Common myeloid progenitor, CD34-positive (primary cell): ENCODE measurements around the gene TBC1D24.
"Not testable (repeated sequence)": the region's sequence is repeated elsewhere in the genome, so short reads cannot be mapped to it uniquely, and the experiment has no call there.

Source experiments
- CTCF ChIA-PET: fragments of 350-600 bp; sonication (Branson Sonifier 250); formaldehyde crosslinking; loops from one replicate; lab custom pipeline; 2021; ENCODE audit warnings: antibody characterized with exemption; lab: Charles Lee
- POLR2A ChIA-PET: fragments of 350-600 bp; sonication (Branson Sonifier 250); formaldehyde crosslinking; loops from one replicate; lab custom pipeline; 2021; ENCODE audit warnings: antibody characterized with exemption; lab: Charles Lee
- DNase-seq, 3 donors: peaks; one replicate each; pipeline versions ENCODE4 v3.0.0 to v3.0.0-alpha.2; 2013
- H3K27ac ChIP-seq, 2 experiments: 1 replicate in 1 of 2; 2 replicates in 1 of 2; pipeline ENCODE4 v1.7.0; 2013; ENCODE audit warnings: inconsistent platforms in 2 of 2, low read length in 2 of 2, mild to moderate bottlenecking in 2 of 2, low read depth in 1 of 2, moderate library complexity in 1 of 2; ENCODE audit not compliant: severe bottlenecking in 2 of 2, insufficient read depth in 1 of 2, poor library complexity in 1 of 2
- H3K27me3 ChIP-seq, 5 experiments: replicated peaks in 2 of 5; 1 replicate in 3 of 5; 2 replicates in 2 of 5; pipeline versions ENCODE4 v1.6.1 to v1.7.0; 2013; ENCODE audit warnings: low read length in 4 of 5, mild to moderate bottlenecking in 2 of 5, moderate library complexity in 2 of 5, inconsistent platforms in 1 of 5; ENCODE audit not compliant: insufficient read depth in 5 of 5, control insufficient read depth in 4 of 5
- H3K36me3 ChIP-seq, 4 experiments: 1 replicate in 2 of 4; 2 replicates in 2 of 4; pipeline versions ENCODE4 v1.6.1 to v1.7.0; 2013; ENCODE audit warnings: low read length in 3 of 4, control low read depth in 1 of 4, mild to moderate bottlenecking in 1 of 4; ENCODE audit not compliant: control insufficient read depth in 4 of 4, insufficient read depth in 4 of 4
- H3K4me1 ChIP-seq, 4 experiments: 1 replicate in 3 of 4; 2 replicates in 1 of 4; pipeline versions ENCODE4 v1.6.1 to v1.7.1; 2013; ENCODE audit warnings: low read length in 3 of 4, mild to moderate bottlenecking in 3 of 4, control low read depth in 1 of 4, inconsistent platforms in 1 of 4, moderate library complexity in 1 of 4; ENCODE audit not compliant: control insufficient read depth in 4 of 4, insufficient read depth in 4 of 4; ENCODE audit errors: control extremely low read depth in 1 of 4
- H3K4me3 ChIP-seq, 7 experiments: 1 replicate in 4 of 7; 2 replicates in 3 of 7; pipeline versions ENCODE4 v1.5.1 to v1.7.0; 2013; ENCODE audit warnings: mild to moderate bottlenecking in 7 of 7, low read length in 6 of 7, moderate library complexity in 6 of 7, inconsistent platforms in 2 of 7, low read depth in 2 of 7, control low read depth in 1 of 7; ENCODE audit not compliant: insufficient read depth in 4 of 7, control insufficient read depth in 1 of 7; ENCODE audit errors: extremely low read depth in 1 of 7
- H3K9me3 ChIP-seq, 5 experiments: 1 replicate in 4 of 5; 2 replicates in 1 of 5; pipeline versions ENCODE4 v1.6.1 to v1.7.1; 2013; ENCODE audit warnings: low read length in 4 of 5, mild to moderate bottlenecking in 2 of 5, inconsistent platforms in 1 of 5, low read depth in 1 of 5, moderate library complexity in 1 of 5; ENCODE audit not compliant: control insufficient read depth in 4 of 5, insufficient read depth in 2 of 5; ENCODE audit errors: control extremely low read depth in 1 of 5
- WGBS: methylation state at CpG from one replicate; pipeline ENCODE4 v1.1.5; 2013; ENCODE audit not compliant: insufficient coverage; 5-methylcytosine and 5-hydroxymethylcytosine counted together

The TBC1D24 gene

DNA sequence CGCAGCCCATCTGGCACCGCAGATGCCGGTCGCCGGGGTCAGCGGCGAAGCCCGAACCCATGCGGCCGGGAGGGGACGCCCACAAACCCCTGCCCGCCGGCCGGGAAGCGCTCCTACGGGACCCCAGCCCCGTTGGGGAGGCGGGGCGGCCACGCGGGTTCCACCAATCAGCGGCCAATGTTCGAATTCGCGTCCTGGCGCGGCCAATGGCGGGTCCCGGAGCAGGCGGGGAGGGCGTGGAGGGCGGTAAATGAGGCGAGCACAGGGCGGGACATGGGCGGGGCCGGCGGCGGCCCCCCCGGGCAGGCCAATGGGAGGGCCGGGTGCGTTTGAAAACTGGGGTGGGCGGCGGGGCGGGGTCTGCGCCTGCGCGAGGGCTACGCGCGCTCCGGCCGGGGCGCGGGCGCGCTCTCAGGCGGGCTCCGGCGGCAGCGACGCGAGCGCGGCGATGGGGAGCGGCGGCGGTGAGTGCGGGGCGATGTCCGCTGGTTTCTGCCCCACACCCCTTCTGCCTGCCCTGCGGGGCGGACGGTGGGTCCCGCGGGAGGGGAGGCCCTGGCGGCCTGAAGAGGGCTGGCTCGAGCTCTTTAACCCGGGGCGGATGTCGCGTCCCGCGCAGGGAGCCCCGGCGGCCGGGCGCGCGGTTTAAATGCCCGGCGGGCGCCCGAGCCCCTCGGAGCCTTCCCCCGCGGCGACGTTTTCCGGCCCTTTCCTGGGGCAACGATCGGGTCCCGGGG lies 45.7 kb upstream of the TBC1D24 start, which contains the start of gene CCNF:
CCNF (plus strand) TSS at position 414 of the 737 bp plus-strand sequence; CDS start at position 449, 35 bp downstream.
- Histone ChIP-seq H3K9me3 (no peaks in the 10 kb centered on the region), H3K27ac (peak within 1 kb of the TSS in 1 of 2 experiments; percentile 49), H3K4me3 (peak within 1 kb of the TSS; percentile 68 to 89 (median 77)), H3K4me1 (peaks cover 0 to 27% (median 22%) of the 10 kb centered on the region in 4 experiments), H3K27me3 (no peaks in the 10 kb centered on the region), H3K36me3 (peaks cover 6 to 20% (median 14%) of the 10 kb centered on the region in 4 experiments)
- CTCF ChIA-PET = interaction anchor here (1.0 to 3.7 kb wide), 7 partner anchors 10 to 235 kb away, joined by 3 to 16 read pairs (median 4); no protein-coding TSS in a partner anchor
- WGBS = 0% methylated on average over 73 of the region's 103 CpGs
- POLR2A ChIA-PET = interaction anchor here (0.6 to 1.4 kb wide), 3 partner anchors 9 to 464 kb away, joined by 3 to 4 read pairs (median 3); partner anchors contain the start of genes RPS2 and TRAF7
- peak; percentile 93 to 97 (median 96) for DNase-seq

DNA sequence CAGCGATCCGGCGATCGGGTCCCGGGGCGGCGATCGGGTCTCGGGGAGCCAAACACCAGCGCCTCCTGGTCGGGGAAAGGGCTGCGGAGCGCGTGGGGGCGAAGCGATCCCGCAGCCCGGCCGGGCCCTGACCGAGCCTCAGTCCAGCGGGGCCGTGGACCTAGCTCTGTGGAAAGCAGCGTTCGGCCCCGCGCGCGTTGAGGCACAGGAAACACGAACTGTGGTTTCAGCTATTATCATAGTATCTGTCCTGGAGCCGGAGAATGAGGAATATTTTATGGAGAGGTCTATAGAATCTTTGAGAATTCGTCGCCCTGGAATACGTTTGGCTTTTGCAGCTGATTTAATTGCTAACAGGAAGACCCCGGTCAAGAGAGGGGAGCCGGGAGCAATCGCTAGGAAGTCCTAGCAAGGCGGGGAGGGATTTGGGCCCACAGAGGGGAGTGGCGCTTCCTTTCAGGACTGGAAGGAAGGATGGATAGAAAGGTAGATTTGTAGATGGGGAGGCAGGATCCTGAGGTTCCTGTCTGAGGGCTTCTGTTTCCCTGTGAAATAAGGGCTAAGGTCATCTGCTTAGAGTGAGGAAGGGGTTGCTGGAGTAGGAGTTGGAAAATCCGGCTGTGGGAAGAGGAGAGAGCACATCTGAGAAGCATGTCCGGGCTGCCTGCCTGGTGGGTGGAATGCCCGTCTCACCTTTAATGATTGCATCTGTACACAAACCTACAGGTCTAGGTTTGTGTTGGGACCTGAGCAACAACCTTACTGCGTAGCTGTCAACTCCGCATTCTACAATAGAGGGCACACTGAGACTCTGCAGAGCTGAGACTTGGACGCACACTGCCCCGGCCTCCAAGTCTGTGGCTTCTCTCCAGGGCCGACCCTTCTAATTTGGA lies 44.9 kb upstream of the TBC1D24 start:
- H3K4me3 ChIP-seq = peak overlapping the region; percentile 67 to 89 (median 77)
- peaks cover 0 to 27% (median 22%) of the 10 kb centered on the region in 4 experiments for H3K4me1 ChIP-seq
- peaks cover 6 to 24% (median 14%) of the 10 kb centered on the region in 4 experiments for H3K36me3 ChIP-seq
- WGBS = 1% methylated on average over 33 of the region's 46 CpGs
- peak overlapping the region in 1 of 2 experiments; percentile 34 for H3K27ac ChIP-seq
- ChIA-PET CTCF (interaction anchor here (0.7 to 3.7 kb wide), 7 partner anchors 13 to 235 kb away, joined by 3 to 16 read pairs (median 4); no protein-coding TSS in a partner anchor), POLR2A (interaction anchor here (0.6 to 1.4 kb wide), 4 partner anchors 10 to 465 kb away, joined by 3 to 6 read pairs (median 4); partner anchors contain the start of genes RPS2 and TRAF7)
- no peaks in the 10 kb centered on the region for H3K27me3 ChIP-seq
- DNase-seq = peak; percentile 44 to 60 (median 60)
- no peaks in the 10 kb centered on the region for H3K9me3 ChIP-seq

DNA sequence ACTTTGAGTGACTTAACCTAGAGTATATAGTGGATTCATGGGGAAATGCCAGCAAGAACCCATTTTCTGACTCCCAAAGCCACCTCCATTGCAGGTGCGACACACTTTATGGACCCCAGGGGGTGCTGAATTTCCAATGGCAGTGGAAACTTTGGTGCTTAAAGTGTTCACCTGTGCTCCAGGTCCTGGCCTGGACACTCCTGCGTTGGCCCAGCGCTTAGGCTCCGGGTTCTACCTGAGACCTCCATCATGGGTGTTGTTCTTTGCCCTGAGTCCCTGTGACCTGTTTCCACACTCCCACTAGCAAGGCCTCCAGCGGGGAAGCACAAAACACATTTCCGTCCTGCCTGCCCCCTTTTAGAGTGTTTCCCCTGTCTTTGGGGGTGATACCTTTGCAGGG lies 42.6 kb upstream of the TBC1D24 start:
- ChIA-PET POLR2A (interaction anchor here (0.7 kb wide), 1 partner anchor 100 kb away, joined by 4 read pairs; no protein-coding TSS in a partner anchor), CTCF (interaction anchor here (0.7 to 1.1 kb wide), 2 partner anchors 69 to 327 kb away, joined by 3 read pairs; no protein-coding TSS in a partner anchor)
- Histone ChIP-seq H3K4me3 (no peak overlapping the region), H3K36me3 (peaks cover 7 to 41% (median 25%) of the 10 kb centered on the region in 4 experiments), H3K9me3 (no peaks in the 10 kb centered on the region), H3K27me3 (no peaks in the 10 kb centered on the region), H3K27ac (no peak overlapping the region), H3K4me1 (peaks cover 0 to 27% (median 22%) of the 10 kb centered on the region in 4 experiments)
- WGBS = 96% methylated on average over 5 of the region's 6 CpGs
- peak in 2 of 3 donors; percentile 26 to 30 for DNase-seq

DNA sequence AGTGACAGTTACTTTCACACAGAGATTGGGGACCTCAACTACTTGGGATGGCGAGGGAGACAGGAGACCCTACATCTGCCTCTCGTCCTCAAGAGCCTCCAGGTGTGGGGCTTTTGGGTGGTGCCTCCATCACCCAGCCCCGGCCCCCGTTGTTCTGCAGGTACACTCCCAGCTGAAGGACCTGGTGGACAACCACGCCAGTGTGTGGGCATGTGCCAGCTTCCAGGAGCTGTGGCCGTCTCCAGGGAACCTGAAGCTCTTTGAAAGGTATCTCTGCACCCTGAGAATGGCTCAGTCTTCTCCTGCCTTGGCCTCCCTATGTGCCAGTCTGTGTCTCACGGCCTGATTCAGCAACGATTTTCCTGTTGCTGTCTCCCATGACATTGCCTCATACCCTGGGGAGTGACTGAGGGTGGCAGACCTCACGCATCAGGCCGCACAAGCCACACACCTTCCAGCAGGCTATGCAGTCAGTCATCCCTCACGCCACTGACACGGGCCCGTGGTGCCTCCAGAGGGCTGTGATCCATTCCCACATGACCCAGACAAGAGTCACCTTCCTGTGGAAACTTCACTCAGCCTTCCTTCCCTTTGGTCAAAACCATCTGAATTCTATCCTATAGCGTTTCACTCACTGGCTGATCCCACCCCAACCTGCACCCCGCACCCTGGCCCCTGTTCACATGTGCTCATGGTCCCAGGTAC lies 42.0 kb upstream of the TBC1D24 start:
- ChIA-PET POLR2A (no interaction called here), CTCF (interaction anchor here (1.1 kb wide), 1 partner anchor 68 kb away, joined by 3 read pairs; no protein-coding TSS in a partner anchor)
- Histone ChIP-seq H3K4me1 (peaks cover 0 to 27% (median 22%) of the 10 kb centered on the region in 4 experiments), H3K36me3 (peaks cover 10 to 47% (median 29%) of the 10 kb centered on the region in 4 experiments), H3K4me3 (no peak overlapping the region), H3K27me3 (no peaks in the 10 kb centered on the region), H3K27ac (no peak overlapping the region), H3K9me3 (no peaks in the 10 kb centered on the region)
- WGBS = 97% methylated on average over 13 of the region's 15 CpGs
- no peak for DNase-seq

DNA sequence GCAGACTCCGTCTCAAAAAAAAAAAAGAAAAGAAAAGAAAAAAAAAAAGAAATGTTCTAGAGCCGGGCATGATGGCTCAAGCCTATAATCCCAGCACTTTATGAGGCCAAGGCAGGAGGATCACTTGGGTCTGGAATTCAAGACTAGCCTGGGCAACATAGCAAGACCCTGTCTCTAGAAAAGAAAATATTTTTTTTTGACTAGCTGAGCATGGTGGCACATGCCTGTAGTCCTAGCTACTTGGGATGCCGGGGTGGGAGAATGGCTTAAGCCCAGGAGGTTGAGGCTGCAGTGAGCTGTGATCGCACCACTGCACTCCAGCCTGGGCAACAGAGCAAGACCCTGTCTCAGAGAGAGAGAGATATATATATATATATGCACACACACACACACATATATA lies 39.7 kb upstream of the TBC1D24 start:
- CTCF ChIA-PET = interaction anchor here (0.7 to 1.7 kb wide), 2 partner anchors 38 to 66 kb away, joined by 3 to 6 read pairs; no protein-coding TSS in a partner anchor
- H3K27ac ChIP-seq, H3K4me3 ChIP-seq, DNase-seq, H3K9me3 ChIP-seq, H3K27me3 ChIP-seq, POLR2A ChIA-PET: not testable (repeated sequence)
- Histone ChIP-seq H3K4me1 (peaks cover 0 to 10% (median 7%) of the 10 kb centered on the region in 4 experiments), H3K36me3 (peaks cover 15 to 67% (median 36%) of the 10 kb centered on the region in 4 experiments)
- 100% methylated on average over 1 of the region's 4 CpGs for WGBS

DNA sequence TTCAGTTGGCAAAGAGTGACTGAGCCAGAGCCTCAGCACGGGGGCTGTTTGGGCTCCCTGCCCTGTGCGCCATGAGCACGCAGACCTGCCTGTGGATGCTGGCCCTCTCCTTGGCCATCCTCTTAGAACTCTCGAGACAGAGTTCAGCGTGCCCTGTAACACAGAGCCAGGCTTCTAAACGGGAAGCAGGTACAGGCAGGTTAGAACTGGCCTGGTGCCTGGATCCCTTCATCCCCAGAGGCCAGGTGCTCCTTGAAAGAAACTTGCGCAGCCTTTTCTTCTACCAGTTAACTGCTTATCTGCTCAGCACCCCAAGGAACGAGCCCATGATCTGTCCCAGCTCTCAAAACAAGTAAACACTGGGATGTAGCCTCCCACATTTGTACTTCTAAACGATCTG lies 38.8 kb upstream of the TBC1D24 start:
- DNase-seq = no peak
- ChIA-PET CTCF (interaction anchor here (0.7 to 1.3 kb wide), 2 partner anchors 37 to 71 kb away, joined by 3 to 5 read pairs; no protein-coding TSS in a partner anchor), POLR2A (no interaction called here)
- H3K36me3 ChIP-seq = peaks cover 15 to 72% (median 37%) of the 10 kb centered on the region in 4 experiments
- WGBS = 97% methylated on average over 9 of the region's 9 CpGs
- H3K9me3 ChIP-seq = no peaks in the 10 kb centered on the region
- peaks cover 0 to 2% (median under 1%) of the 10 kb centered on the region in 4 experiments for H3K4me1 ChIP-seq
- H3K27ac ChIP-seq = no peak overlapping the region
- H3K27me3 ChIP-seq = no peaks in the 10 kb centered on the region
- H3K4me3 ChIP-seq = no peak overlapping the region
